Measurements from ENCODE around the gene RASGRP2.

DNA sequence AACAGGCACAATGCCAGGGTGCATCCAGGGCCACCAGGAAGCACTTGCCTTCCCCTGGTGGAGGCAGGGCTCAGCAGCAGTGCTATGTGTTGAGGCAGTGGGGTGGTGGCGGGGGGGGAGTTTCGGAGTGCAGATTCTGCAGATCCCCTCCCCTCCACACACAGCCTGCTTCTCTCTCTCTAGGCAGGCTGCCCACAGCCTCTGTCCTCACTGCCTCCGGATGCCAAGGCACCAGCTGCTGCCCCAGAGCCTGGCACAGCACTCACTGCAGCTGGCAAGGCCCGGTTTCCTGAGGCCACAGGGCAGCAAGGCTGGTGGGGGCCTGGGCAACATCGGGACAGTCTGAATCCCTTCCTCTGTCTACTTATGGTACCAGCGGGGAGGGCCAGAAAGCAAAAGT, 56.7 kb downstream of the RASGRP2 start:
- TF ChIP-seq, protein P1, sequence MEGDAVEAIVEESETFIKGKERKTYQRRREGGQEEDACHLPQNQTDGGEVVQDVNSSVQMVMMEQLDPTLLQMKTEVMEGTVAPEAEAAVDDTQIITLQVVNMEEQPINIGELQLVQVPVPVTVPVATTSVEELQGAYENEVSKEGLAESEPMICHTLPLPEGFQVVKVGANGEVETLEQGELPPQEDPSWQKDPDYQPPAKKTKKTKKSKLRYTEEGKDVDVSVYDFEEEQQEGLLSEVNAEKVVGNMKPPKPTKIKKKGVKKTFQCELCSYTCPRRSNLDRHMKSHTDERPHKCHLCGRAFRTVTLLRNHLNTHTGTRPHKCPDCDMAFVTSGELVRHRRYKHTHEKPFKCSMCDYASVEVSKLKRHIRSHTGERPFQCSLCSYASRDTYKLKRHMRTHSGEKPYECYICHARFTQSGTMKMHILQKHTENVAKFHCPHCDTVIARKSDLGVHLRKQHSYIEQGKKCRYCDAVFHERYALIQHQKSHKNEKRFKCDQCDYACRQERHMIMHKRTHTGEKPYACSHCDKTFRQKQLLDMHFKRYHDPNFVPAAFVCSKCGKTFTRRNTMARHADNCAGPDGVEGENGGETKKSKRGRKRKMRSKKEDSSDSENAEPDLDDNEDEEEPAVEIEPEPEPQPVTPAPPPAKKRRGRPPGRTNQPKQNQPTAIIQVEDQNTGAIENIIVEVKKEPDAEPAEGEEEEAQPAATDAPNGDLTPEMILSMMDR (IDR thresholded peaks at IDR 0.05): no peak
- no peak for TF ChIP-seq POLR2AphosphoS5 (IDR thresholded peaks at IDR 0.05)

Measured in prostate gland (tissue), 2 donors.